ENCODE measurements around the gene APOC3. TPM values are rescaled to one million over a fixed set of nuclear protein-coding genes. Genes with fewer than 3 reads are reported as not detected.
A peak's percentile ranks its signal among the peaks of the same experiment; 100 is the strongest.

The APOC3 gene
- total RNA-seq, 1 experiment from 2014 or later, result 128 TPM

DNA sequence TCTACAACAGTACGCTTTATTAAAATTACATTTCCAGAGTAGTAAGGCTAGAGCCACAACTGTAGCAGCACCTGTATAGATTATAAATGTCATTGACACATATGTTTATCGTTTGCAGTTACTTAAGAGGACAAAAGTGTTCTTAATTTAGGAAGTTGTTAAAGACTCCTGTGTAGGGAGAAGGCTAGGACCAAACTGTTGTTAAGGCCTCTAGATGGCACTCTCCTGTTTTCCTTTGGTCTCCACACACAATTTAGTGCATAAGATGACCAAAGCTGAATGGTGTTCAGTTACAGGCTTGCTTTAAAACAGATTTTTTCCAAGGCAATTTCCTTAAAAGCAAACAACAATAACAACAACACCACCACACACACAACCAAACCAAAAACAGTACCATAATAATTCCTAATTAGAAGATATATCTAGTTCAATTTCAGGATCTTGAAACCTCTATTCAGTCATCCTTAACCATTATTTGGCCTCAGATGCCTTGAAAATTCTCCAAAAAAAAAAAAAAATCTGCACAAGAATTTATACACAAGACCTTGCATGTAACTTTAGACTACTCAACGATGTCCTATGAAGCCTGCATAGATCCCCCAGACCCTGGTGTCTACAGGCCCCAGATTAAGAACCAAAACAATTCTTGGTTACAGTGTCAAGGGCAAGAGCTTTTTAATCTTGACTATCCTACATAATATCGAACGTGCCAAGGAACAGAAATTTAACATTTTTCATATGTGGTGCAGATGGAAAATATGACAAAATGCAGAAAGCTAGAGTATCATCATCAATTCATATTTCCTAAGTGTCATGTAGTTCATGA lies 50.3 kb downstream of the APOC3 start:
- TF ChIP-seq, protein P1, sequence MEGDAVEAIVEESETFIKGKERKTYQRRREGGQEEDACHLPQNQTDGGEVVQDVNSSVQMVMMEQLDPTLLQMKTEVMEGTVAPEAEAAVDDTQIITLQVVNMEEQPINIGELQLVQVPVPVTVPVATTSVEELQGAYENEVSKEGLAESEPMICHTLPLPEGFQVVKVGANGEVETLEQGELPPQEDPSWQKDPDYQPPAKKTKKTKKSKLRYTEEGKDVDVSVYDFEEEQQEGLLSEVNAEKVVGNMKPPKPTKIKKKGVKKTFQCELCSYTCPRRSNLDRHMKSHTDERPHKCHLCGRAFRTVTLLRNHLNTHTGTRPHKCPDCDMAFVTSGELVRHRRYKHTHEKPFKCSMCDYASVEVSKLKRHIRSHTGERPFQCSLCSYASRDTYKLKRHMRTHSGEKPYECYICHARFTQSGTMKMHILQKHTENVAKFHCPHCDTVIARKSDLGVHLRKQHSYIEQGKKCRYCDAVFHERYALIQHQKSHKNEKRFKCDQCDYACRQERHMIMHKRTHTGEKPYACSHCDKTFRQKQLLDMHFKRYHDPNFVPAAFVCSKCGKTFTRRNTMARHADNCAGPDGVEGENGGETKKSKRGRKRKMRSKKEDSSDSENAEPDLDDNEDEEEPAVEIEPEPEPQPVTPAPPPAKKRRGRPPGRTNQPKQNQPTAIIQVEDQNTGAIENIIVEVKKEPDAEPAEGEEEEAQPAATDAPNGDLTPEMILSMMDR (IDR thresholded peaks at IDR 0.05; ENCODE audit: insufficient read depth in 1 of 2, low read depth in 1 of 2, low read length in 1 of 2, severe bottlenecking in 1 of 2, unreplicated experiment in 1 of 2), result peak; percentile 71 to 96
- ChIA-PET POLR2A (interaction anchor here (0.5 kb wide), 1 partner anchor 42 kb away, joined by 8 read pairs; no protein-coding TSS in a partner anchor), CTCF (interaction anchor here (0.6 to 1.4 kb wide), 12 partner anchors 9 to 346 kb away, joined by 3 to 14 read pairs (median 4); partner anchors contain the start of gene ZPR1)
- no TSS peak for BruUV-seq (replicated peaks)
- Histone ChIP-seq H3K27me3 (replicated peaks; ENCODE audit: control insufficient read depth, insufficient read depth, low read length) (no peaks in the 10 kb centered on the region), H3K9me3 (no peaks in the 10 kb centered on the region), H3K4me3 (ENCODE audit: low read depth, low read length) (no peak overlapping the region), H3K36me3 (ENCODE audit: control insufficient read depth, insufficient read depth, low read length) (peaks cover 1% of the 10 kb centered on the region), H3K4me1 (peaks cover 23% of the 10 kb centered on the region)
- intact Hi-C loops (cut with micrococcal nuclease; ENCODE audit: unreplicated experiment), result loop anchor here (1.0 to 5.0 kb wide), 3 partner anchors 217 to 346 kb away; partner anchors contain the start of gene SIK3
- Mint-ChIP-seq H3K27me3 (ENCODE audit: insufficient read depth, unreplicated experiment) (no peaks in the 10 kb centered on the region), H3K36me3 (ENCODE audit: insufficient read depth, unreplicated experiment) (peaks cover 45% of the 10 kb centered on the region), H3K27ac (ENCODE audit: unreplicated experiment) (no peak overlapping the region), H3K4me1 (ENCODE audit: low read depth, unreplicated experiment) (peaks cover 40% of the 10 kb centered on the region), H3K4me3 (ENCODE audit: unreplicated experiment) (no peak overlapping the region), H3K9me3 (ENCODE audit: unreplicated experiment) (no peaks in the 10 kb centered on the region)
- DNase-seq, result peak in 1 of 2 experiments; percentile 64

DNA sequence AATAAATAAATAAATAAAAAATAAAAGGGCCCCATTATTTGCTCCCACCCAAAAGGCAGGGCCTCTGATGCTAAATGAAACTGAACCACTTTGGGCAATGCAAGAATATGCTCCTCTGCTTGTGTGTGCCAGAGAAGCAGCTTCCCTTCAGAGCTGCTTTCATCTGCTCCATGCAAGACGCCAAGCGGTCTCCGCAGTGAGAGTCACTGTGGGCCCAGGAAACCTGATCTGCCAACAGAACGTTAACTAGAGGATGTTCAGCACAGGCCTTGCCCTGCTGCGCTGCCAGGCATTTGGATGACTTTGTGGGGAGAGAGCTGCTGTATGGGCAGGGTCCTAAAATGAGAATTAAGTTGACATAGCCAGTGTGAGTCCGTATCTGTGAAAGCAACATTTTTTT lies 51.4 kb downstream of the APOC3 start:
- TF ChIP-seq, protein P1 (IDR thresholded peaks at IDR 0.05; ENCODE audit: insufficient read depth in 1 of 2, low read depth in 1 of 2, low read length in 1 of 2, severe bottlenecking in 1 of 2, unreplicated experiment in 1 of 2), result no peak
- H3K27ac Mint-ChIP-seq (ENCODE audit: unreplicated experiment), result no peak overlapping the region
- ChIA-PET POLR2A (no interaction called here), CTCF (interaction anchor here (0.7 kb wide), 1 partner anchor 78 kb away, joined by 3 read pairs; no protein-coding TSS in a partner anchor)
- no peaks in the 10 kb centered on the region for H3K27me3 ChIP-seq (replicated peaks; ENCODE audit: control insufficient read depth, insufficient read depth, low read length)
- BruUV-seq (replicated peaks), result no TSS peak
- no peaks in the 10 kb centered on the region for H3K36me3 ChIP-seq (ENCODE audit: control insufficient read depth, insufficient read depth, low read length)
- H3K27me3 Mint-ChIP-seq (ENCODE audit: insufficient read depth, unreplicated experiment), result no peaks in the 10 kb centered on the region
- H3K9me3 ChIP-seq, result no peaks in the 10 kb centered on the region
- H3K4me1 Mint-ChIP-seq (ENCODE audit: low read depth, unreplicated experiment), result peaks cover 29% of the 10 kb centered on the region
- H3K4me3 ChIP-seq (ENCODE audit: low read depth, low read length), result no peak overlapping the region
- no peak for DNase-seq
- H3K4me1 ChIP-seq, result peaks cover 12% of the 10 kb centered on the region
- intact Hi-C loops (cut with micrococcal nuclease; ENCODE audit: unreplicated experiment), result no loop called here
- H3K4me3 Mint-ChIP-seq (ENCODE audit: unreplicated experiment), result no peak overlapping the region
- peaks cover 41% of the 10 kb centered on the region for H3K36me3 Mint-ChIP-seq (ENCODE audit: insufficient read depth, unreplicated experiment)
- H3K9me3 Mint-ChIP-seq (ENCODE audit: unreplicated experiment), result no peaks in the 10 kb centered on the region

DNA sequence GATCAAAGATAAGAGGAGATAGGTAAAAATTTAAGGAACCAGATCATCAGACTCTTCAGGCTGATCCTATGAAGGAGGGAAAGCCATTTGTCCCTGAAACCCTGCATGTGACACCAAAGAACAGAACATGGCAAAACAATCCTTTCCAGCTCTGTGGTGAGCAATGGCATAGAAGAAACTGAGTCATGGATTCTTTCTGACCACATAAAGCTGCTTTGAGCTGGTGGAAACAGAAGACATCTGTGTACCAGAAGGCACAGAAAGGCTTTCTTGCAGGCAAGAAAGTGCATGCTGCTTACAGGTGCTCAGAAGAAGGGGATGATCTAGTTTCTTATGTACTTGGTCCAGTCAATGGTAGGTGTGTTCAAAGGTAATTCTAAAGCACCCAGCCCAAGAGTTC lies 52.7 kb downstream of the APOC3 start:
- H3K4me1 ChIP-seq, result no peaks in the 10 kb centered on the region; the same call in 1 of the 2 replicates
- intact Hi-C loops (cut with micrococcal nuclease; ENCODE audit: unreplicated experiment), result no loop called here
- TF ChIP-seq, protein P1 (IDR thresholded peaks at IDR 0.05; ENCODE audit: insufficient read depth in 1 of 2, low read depth in 1 of 2, low read length in 1 of 2, severe bottlenecking in 1 of 2, unreplicated experiment in 1 of 2), result no peak
- H3K36me3 Mint-ChIP-seq (ENCODE audit: insufficient read depth, unreplicated experiment), result peaks cover 33% of the 10 kb centered on the region
- no peaks in the 10 kb centered on the region for H3K36me3 ChIP-seq (ENCODE audit: control insufficient read depth, insufficient read depth, low read length)
- H3K9me3 Mint-ChIP-seq (ENCODE audit: unreplicated experiment), result no peaks in the 10 kb centered on the region
- H3K4me1 Mint-ChIP-seq (ENCODE audit: low read depth, unreplicated experiment), result peaks cover 18% of the 10 kb centered on the region
- no TSS peak for BruUV-seq (replicated peaks)
- no peak for DNase-seq
- ChIA-PET CTCF (no interaction called here), POLR2A (no interaction called here)
- H3K27me3 Mint-ChIP-seq (ENCODE audit: insufficient read depth, unreplicated experiment), result no peaks in the 10 kb centered on the region
- H3K27ac Mint-ChIP-seq (ENCODE audit: unreplicated experiment), result no peak overlapping the region
- no peak overlapping the region for H3K4me3 Mint-ChIP-seq (ENCODE audit: unreplicated experiment)
- no peak overlapping the region for H3K4me3 ChIP-seq (ENCODE audit: low read depth, low read length)
- H3K9me3 ChIP-seq, result no peaks in the 10 kb centered on the region
- H3K27me3 ChIP-seq (replicated peaks; ENCODE audit: control insufficient read depth, insufficient read depth, low read length), result no peaks in the 10 kb centered on the region

Other genes with a start within 250 kb of the APOC3 start
- gene BUD13, start 56.9 kb upstream of the APOC3 start, total RNA-seq (2022), result 37.8 and 42.6 TPM in 2 replicates
- 168 and 194 TPM in 2 replicates for gene ZPR1, start 41.9 kb upstream of the APOC3 start, total RNA-seq (2022)
- 1.5 and 2.5 TPM in 2 replicates for gene APOA5, start 38.0 kb upstream of the APOC3 start, total RNA-seq (2022)
- gene APOA4, start 6.6 kb upstream of the APOC3 start, total RNA-seq (2022), result 1.8 and 3.3 TPM in 2 replicates
- gene APOA1, start 7.7 kb downstream of the APOC3 start, total RNA-seq (2022), result 872 and 913 TPM in 2 replicates

Data from Caco-2 (cell line).